HG02970 (cell line): ENCODE data around the gene SHE.
"Not testable (repeated sequence)": the region's sequence is repeated elsewhere in the genome, so short reads cannot be mapped to it uniquely, and the experiment has no call there.

Source experiments
- ATAC-seq: cut with Tn5 transposase; IDR thresholded peaks from one replicate; pipeline ENCODE4 v1.9.1; 2021; ENCODE audit warnings: mild to moderate bottlenecking, moderate library complexity, moderate number of reproducible peaks; ENCODE audit not compliant: unreplicated experiment, low FRiP score

The SHE gene

GRCh38 chr1:154502066-154502743, at the start of gene SHE, which contains the start of gene TDRD10:
SHE (minus strand) TSS chr1:154502412; CDS start chr1:154502026, 386 bp downstream.
TDRD10 (plus strand) TSS chr1:154502219; CDS start chr1:154506904, 4,685 bp downstream.
- no peak for ATAC-seq

GRCh38 chr1:154551474-154551873, 49.3 kb upstream of the SHE start:
- ATAC-seq, result no peak

DNA sequence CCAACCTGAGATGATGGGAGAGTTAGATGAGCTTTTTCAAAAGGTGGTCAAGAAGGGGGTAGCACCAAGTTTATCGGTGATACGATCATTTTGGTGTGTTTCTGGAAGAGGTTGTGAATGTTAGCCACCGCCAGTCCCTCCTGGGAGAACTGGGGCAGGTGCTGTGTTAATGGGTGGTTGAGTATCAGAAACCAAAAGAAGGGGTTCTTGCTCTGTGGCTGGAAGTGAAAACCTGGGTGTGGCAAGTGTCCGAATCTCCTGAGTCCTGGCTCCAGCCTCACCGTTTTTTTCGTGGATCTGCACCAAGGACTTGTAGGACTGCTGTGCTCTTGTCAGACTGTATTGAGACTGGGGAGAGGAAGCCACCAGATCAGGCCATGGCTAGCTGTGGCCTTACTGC, 48.4 kb upstream of the SHE start:
- no peak for ATAC-seq

DNA sequence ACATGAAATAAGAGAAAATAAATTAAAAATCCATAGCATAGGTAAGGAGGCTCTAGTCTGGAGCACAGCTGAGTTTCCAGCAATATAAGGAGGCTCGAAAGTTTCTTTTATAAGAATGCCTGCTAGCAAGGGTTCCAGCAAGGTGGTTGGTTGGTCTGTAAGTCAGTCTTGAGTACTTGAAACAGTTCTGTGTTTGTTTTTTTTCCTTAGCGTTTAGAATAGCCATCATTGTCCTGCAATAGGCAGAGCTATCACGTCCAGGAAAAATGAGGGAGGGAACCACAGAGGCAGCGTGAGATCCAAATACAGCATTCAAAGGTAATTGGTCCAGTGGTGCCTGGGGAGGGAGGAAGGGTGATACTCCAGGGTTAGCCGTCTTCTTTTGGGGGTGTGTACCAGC, 47.9 kb upstream of the SHE start:
- no peak for ATAC-seq

DNA sequence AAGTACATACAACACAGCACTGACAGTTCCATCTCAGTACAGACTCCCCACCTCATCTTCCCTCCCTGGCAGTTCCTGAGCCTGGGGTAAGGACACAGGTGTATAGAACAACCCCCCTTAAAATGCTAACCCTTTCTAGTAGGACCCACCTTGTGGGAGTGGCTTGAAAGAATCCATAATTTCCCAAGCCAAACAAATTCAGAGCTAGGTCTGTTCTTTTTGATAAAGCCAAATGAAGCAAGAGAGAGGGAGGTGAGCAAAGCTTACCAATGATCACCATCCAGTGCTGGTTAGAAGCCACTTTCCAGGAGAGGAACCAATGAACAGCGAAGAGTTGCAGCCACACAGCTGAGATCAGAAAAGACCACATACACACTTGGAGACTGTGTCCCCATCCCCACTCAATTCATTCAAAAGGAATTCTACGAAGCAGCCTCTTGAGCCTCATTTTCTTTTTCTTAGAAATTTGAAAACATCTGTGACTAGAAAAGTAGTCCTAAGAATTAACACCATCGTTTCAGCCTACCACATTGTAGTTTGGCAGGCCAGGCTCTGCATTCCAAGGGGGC, 47.1 kb upstream of the SHE start:
- no peak for ATAC-seq

DNA sequence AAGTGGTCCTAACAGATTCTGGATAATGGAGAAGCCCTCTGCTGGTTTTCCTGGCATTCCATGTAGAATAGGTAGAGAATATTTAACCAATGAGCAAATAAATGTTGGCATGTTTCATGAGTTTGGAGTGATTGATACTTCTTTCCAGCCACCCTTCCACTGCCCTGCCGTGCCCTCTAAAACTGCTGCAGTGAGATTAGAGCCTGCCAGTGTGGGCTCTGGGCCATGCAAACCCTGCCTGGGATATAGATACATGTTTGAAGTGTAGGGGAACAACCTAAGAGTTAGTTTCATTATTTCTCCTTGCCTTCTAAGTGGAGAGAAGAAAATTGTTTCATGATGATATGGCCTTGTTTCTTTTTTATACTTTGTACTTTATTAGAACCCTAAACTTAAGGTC, 45.8 kb upstream of the SHE start:
- no peak for ATAC-seq

DNA sequence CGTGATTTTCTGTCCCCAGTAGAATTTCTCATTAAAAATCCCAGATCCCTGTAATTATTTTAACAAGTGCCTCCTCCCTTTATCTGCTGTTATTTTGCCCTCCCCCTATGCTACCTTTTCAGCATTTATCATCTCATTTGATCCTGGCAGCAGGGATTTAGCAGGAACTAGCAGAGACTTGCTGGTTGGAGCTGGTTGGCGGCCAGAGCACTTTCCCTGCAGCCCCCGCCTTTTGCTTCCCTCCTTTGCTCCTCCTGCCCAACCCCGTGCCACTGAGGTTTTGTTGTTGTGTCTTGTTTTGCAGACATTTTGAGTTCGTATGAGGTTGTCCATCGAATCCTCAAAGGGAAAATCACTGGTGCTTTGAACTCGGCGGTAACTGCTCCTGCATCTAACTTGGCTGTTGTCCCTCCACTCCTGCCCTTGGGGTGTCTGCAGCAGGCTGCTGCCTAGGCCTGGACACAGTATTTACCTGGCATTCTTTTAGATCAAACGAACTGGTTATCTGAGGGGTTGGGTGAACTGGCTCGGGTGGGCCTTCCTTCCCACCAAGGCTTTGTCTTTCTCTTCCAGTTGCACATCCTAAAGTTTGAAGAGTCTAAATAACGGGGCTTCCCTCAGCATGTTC, 45.0 kb upstream of the SHE start:
- no peak for ATAC-seq

DNA sequence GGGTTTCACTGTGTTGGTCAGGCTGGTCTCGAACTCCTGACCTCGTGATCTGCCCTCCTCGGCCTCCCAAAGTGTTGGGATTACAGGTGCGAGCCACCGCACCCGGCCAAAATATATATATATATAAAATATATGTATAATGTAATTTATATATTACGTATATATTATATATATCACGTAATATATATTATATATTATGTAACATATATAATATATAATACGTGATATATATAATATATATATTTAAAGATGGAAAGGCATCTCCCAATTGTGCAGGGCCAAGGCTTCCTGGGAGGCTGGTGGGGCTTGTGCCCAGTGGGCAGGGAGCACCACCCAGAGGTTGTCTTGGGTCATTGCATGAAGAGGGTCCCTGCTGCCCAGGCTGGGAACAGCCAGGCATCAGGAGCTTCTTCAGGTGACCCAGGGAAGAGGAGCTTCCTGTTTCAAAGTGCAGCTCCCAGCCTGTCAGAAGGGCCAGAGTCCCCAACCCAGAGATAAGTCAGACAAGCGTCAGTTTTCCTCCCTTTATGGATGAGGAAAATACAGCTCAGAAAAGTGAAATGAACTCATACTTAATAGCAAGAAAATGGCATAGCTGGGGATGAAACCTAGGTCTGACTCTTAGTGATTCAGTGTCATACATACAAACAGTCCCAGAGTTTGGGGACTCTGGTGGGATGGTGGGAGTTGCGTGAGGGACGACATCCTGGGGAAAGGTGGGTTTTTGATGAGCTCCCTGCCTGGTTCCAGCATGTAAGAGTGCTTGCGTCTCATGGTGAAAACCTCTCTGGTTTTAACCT, 44.3 kb upstream of the SHE start:
- ATAC-seq, result no peak

DNA sequence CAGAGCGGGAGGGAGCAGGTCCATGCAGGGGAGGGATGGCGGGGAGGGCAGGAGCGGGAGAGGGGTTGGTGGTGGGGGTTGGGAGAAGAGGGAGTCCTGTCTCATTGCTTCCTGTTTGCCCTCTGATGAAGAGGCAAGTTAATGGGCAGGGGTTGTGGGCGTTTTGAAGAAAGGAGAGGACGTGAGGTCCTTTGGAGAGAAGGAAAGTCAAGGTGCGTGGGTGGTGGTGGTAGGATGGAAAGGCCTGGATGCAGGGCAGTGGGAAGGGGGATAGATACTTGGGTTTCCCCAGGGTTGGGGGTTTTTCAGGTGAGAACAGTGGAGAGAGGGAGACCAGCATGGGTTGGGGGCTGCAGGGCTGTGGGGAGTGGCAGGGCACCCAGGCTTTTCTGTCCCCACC, 39.0 kb upstream of the SHE start:
- ATAC-seq, result no peak

DNA sequence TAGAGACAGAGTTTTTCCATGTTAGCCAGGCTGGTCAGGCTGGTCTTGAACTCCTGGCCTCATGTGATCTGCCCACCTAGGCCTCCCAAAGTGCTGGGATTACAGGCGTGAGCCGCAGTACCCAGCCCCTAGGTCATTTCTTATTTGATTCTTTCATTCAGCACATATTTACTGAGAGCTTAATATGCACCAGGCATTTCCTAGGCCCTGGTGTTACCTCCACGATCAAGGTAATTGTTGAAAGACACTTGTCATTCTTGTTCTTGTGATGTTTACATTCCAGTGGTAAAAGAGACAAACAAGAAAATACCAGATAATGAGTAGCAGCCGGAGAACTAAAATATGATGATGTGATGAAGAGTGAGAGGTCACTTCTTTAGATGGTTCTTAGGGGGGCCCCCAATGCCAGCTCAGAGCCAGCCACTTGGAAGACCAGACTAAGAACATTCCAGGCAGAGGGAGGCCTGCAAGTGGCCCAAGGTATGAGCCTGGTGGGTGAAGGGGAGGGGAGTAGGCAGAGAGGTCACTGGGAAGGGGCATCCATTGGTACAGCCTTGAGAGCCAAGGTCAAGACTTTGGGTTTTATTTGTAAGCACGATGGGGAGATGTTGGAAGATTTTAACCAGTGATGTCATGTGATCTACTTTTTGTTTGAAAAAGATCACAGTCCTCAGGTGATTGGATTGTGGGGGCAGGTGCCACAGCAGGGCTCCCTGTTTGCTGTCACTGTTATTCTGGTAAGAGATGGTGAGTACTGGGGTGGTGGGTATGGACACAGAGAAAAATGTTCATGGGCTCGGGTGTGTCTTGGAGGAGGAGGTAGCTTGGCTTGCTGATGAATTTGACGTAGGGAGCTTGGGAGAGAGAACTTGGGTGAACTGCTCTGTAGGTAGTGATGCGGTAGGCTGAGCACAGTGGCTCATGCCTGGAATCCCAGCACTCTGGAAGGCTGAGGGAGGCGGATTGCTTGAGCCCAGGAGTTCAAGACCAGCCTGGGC, 37.6 kb upstream of the SHE start:
- ATAC-seq, result no peak

DNA sequence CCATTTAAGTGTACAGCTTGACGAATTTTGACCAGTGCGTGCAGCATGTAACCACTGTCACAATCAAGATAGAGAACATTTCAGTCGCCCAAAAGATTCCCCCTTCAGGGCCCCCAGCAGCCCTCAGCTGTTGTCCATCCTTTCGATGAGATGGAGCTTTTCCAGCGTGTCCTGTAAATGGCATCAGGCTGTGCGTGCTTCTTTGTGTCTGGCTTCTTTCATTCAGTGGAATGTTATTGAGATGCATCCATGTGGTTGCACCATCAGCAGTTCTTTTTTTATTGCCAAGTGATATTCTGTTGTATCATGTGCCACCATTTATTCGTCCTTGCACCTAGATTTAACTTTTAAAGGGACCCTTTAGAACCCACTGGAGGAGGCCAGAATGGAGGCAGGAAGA, 34.4 kb upstream of the SHE start:
- ATAC-seq, result no peak

DNA sequence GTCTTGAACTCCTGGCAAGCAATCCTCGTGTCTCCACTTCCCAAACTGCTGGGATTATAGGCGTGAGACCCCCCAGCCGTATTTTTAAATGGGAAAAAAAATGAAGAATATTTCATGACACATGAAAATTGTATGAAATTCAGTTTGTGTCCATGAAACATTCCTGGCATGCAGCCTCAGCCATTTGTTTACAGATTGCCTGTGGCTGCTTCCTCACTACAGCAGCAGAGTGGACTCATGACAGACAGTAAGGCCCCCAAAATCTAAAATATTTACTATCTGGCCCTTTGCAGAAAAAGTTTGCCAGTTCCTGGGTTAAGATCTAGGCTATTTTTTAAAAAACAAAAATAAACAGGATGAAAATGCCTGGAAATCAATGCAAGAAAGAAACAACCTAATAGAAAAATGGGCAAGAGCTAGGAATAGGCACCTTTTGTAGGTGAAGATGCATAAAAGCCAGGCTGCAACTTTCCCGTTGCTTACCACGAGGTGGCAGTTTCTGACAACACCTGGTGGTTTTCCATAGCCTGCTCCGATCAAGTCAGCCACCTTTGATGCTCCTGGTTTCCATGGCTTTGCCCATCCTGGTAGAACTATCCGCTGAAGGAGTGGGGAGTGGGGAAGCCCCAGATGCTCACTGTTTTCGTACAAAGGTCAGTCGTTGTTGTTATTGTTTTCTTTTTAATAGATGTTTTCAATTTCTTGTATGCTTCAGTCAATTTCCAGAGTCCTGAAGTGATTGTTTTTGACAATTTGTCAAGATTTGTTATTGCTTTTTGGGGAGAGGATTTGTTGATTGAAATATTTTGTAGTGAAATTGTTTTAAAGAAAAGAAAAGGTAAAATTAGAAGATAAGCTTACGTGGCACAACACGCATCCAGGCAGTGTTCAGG, 32.0 kb upstream of the SHE start:
- ATAC-seq, result no peak

GRCh38 chr1:154531950-154532349, 29.7 kb upstream of the SHE start:
- not testable (repeated sequence) for ATAC-seq

- ATAC-seq, result no peak
Measured at GRCh38 chr1:154529308-154529707, 27.1 kb upstream of the SHE start.

DNA sequence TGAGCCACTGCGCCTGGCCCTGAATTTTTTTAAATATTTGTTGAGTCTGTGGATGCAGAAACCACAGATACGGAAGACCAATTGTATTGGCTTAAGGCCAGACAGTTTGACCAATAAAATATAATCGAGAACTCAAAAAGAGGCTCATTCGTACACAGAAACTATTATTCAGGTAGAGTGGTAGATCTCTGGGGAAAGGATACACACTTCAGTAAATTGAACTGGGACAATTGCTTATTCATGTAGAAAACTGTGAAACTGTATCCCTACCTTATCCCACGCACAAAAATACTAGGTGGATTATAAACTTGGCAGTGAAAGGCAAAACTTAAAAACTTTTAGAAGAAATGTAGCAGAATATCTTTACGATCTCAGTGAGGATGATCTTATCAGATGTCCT, 25.0 kb upstream of the SHE start:
- ATAC-seq, result no peak

DNA sequence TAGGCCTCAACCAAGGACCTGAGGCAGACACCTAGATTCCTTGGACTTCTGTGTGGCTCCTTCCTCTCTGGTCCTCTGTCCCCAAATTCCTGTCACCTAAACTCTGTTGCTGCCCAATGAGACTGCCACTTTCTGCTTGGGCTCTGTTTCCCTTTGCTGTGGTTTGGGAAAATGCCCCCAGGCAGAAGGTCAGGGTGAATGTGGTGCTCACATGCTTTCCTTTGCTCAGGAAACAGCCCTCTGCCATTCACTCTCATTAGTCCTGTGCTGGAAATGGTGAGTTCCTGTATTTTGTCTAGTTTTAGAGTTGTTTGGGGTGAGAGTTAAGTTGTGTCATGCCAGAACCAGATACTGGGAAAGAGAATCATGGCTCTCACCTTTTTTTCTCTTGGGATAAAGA, 22.7 kb upstream of the SHE start:
- no peak for ATAC-seq

DNA sequence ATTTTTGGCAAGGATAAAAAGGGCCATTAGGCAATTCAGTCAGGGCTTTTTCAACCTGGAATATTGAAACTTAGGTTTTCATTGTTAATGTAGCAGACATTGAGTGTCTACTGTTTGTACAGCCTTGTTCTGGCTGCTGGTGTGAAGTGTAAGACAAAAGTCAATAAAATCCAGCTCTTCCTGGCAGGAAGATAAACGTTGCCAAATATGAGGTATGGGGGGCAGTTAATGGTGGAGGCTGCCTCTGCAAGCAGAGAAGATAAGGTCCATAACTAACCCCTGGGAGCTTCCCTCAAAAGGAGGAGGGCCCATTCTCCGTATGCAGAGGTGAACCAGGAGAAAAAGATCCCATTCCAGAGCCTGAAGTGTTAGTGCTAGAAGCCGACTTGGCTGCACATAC, 19.5 kb upstream of the SHE start:
- no peak for ATAC-seq

GRCh38 chr1:154520333-154520732, 18.1 kb upstream of the SHE start:
- ATAC-seq, result no peak

- no peak for ATAC-seq
Measured at GRCh38 chr1:154519591-154519991, 17.4 kb upstream of the SHE start.
